HG02884 (cell line): ENCODE measurements around the gene CTDSP2.

Source experiments
- ATAC-seq: cut with Tn5 transposase; IDR thresholded peaks from one replicate; pipeline ENCODE4 v1.9.1; 2021; ENCODE audit warnings: mild to moderate bottlenecking, moderate library complexity; ENCODE audit not compliant: unreplicated experiment

The CTDSP2 gene

DNA sequence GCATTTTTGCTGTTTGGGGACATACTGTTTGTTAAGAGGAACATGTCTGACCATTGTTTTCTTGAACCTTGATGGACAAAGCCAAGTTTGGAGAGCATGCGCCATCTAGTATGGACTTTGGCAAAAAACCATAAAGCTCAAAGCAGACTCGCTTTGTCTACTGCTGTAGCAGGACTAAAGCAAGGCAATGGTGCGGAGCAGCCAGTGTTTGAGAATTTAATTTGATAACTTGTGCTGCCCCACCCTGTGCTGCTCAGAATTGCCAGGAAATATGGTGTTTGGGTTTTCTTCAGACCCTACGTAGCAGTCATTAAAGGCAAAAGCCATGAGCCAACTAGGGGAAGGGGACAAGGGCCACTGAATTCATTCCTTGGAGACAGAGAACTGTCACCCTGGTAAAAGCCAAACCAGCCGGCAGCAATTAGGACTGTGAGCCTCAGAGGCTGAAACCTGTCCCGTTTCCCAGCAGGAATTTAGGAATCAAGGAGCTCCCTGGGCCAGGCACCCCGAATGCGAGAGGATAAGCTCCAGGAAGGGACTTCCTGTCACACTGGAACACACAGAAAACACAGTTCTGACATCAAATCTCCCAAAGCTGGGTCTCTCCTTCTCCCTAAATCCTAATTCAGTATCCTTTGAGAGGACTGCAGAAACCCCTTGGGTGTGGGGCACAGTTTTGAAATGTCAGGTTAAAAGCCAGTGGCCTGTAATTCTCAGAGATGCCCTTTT lies 29.1 kb downstream of the CTDSP2 start:
- no peak for ATAC-seq

DNA sequence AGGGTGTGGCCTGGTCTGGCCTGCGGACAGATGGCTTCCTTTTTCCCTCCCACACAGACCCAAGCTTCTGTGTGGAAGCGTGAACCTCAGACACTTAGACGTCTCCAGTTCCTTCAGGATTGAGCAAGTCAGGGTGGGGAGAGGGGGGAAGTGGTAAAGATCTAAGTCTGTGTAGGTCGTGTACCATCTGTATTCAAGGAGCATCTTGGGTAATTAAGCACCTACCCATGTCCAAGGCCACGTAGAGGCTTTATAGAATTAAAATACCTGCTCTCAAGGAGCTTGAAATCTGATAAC lies 29.7 kb downstream of the CTDSP2 start:
- no peak for ATAC-seq

DNA sequence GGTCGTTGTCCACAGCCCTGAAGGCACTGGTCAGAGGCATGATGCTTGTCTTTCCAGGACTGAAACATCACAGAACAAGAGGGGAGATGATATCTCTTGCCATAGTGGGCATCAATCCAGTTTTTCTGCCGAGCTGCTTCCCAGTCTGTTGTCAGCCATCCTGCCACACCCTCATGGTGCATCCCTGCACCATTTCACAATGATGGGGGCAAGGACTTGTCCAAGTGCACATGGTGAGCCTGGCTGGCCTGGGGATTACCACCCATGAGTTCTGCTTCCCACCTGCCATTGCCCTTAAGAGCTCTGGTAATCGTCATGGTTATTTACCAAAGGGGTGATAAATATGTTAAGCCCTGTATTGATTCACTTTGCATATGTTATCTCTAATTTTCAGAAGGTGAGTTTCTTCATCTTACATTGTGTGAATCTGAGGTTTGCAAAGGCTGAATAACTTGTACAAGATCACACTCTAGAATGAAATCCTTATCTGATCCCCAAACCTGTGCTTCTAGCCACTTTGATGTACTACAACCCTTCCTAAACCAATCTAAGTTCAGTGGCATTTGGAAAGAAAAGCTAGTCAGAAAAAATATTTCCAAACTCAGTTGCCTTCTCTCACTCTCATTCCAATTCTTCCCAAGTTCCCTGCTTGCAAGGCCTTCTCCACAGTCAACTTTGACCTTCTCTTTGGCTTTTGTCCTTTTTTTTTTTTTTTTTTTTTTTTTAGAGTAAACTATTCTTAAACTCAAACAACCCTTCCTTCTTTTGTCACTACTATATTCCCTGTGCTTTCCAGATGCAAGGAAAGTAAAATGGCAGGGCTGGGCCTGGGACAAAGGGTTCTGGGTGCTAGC lies 30.3 kb downstream of the CTDSP2 start:
- ATAC-seq, result no peak

DNA sequence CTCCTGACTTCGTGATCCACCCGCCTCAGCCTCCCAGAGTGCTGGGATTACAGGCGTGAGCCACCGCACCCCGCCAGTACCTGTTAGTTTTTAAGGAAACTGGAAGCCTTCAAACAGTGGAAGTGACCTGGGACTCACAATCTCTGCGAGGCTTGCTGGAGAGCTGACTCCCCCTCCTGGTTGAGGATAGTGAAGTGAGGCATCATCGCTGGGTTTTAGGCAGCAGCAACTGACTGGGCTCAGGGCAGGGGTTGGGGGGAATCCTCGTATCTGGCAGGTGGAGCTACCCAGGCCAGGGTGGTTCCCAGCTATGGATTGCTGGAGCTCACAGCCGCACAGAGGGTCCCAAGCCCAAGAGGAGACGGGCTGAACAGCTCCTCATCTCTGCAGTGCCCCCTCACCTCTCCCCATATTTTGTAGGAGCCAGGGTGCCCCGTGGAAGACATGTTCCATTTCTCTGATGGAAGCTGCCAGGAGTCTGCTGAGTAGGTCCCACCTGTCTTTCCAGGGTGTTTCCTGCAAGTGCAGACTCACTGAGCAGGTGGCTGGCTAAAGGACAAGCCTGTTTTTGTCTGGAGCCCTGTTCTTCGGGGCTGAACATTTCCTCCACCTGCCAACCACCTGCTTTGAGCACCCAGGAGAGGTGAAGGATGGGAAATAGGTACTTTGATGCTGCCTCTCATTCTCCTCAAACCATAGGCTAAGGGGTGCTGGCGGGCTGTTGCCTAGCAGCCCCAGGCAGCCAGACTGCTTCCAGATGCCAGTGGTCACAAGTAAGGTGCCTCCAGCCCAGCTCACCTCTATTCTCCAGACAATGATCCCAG lies 31.1 kb downstream of the CTDSP2 start:
- ATAC-seq, result no peak

DNA sequence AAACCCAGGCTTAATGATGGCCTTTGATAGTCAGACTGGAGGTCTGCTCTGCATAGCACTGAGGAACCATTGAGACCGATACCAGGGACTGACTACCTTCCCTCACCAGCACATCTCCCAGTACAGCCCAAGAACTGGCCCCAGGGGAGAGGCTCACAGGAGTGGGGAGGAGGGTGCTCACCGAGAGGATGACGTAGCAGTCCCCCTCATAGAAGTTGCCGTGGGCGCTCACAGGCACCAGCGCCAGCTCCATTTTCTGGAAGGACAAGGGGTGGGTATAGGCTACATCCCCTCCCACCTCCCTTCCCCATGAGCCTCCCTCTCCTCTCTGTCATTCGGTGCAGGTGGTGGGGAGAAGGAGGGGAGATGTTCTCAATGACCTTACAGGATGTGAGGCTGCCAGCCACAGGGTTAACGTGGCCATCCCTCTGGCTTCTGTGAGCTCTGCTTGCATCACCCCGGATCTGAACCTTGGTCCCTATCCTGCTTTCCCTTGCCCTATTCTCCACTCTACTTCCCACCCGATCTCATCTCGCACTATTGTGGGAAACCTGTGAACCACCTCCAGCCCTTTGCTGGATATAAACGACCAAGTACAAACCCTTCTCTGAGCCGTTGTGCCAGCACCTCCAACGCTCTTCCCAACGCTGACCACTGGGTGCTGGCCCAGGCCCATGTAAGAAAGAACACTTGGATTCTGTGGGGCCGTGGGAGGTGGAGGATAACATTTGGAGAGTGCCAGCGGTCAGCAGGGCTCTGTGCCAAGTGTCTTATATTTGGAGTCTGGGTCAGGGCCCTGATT lies 32.4 kb downstream of the CTDSP2 start:
- ATAC-seq, result no peak

DNA sequence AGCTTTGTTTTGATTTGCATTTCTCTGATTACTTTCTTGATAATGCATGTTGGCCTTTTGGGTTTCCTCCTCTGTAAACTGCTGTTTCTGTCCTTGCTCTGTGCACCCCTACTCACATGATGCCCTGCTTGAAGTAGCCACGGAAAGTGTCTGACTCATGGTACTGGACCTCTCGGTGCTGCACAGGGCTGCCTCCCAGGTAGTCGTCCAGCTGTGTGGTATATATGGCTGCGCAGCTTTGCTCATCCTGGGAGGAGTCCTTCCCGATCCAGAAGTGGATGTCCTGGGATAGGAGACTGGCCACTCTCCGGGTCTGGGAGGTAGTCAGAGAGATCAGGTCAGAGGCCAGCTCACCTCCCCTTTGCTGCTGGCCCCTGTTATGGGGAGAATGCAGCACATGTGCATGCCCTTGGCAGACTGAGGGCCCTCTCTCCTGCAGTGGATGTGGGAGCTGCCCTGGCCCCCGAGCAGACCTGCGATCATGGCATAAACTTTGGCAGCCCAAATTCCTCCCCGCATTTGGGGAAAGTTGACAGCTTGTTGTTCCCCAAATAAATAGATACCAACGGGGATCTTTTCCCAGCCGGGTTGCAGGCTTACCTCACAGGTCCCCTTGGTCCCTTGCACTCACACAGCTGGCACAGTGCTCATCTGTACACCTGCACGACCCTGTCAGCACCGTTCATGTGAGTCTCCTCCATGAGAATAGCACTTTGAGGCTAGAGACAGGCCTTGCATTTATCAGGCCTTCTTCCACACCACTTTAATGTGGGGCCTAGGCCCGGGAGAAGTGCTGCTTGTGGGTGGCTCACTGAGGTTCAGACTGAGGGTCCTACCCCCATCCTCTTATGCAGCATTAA lies 33.2 kb downstream of the CTDSP2 start:
- ATAC-seq, result no peak

DNA sequence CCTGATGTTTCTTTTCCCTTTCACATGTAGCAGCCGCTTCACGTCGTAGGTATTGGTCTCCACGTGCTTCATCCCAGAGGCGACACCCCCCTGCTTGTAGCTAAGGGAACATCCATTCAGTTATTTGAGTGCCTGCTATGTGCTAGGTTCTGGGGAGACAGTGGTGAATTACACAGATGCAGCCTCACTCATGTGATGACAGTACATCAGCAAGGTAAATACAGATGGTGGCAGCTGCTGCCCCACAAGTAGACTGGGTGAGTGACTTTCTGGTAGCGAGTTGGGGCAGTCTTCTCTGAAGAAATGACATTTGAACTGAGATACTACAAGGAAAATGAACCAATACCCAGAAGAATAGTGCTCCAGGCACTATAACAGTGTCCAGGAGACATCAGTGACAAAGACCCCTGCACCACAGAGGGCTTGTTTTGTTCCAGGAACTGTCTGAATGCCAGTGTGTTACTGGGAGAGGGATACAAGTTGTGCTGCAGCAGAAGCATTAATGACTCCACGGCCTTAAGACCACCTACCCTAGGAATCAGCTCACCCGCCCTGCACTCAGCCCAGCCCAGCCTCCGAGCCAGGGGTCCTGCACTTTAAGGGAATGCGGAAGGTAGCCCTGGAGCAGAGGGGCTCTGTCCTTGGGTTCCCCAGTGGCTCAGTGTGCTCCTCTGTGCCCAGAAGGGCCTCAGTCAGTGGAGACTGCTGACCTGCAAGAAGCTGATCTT lies 35.3 kb downstream of the CTDSP2 start:
- no peak for ATAC-seq

DNA sequence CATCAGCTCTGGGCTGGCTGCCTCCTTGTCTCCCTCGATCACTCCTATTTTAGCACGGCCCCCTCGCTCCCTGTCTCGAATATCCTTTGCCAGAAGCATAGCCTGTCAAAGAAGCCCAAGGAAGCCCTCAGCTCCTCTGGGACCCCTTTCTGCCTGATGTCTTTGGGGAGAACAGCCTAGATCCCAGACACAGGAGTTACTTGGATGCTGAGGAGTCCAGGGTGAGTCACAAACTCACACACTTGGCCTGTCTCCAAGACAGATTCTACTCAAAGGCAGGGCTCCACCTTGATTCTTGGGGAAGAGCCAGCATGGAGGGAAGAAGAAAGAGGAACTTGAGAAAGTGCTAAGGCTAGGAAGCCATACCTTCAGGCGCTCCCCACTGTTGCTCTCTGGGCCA lies 36.1 kb downstream of the CTDSP2 start:
- ATAC-seq, result no peak

DNA sequence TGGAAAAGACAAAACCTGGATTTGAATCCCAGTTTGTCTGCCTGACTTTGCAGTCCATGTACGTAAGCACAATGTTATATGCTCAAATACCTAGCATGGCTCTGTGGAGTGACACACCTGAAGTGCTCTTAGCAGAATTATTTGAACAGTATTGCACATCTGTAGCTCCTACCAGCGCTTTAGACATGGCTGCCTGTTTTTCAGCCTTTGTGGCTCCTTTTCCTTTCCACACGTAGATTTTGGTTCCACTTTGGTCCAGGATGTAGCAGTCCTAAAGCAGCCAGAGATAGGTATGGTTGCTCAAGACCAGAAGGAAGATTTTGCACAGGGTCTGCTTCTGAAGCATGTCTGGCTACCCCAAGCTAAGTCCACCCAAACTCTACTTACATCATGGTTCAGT lies 37.1 kb downstream of the CTDSP2 start:
- no peak for ATAC-seq

DNA sequence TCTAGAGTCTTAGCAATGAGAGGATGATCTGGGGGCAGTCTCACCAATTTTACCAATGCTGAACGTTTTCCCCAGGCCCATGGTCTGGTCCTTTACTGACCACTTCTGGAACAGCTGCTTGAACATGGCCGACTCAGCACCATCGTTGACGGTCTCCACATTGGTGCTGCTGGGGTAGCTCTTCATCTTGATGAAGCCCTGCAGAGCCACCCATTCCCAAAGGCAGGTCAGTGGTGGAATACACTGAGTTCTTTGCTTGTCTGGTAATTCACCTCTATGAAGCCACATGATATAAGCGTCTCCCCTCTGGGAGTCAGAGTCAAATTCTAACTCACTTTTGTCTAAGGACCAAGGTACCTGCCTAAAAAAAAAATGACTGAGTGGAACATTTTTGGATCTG lies 38.2 kb downstream of the CTDSP2 start:
- no peak for ATAC-seq

DNA sequence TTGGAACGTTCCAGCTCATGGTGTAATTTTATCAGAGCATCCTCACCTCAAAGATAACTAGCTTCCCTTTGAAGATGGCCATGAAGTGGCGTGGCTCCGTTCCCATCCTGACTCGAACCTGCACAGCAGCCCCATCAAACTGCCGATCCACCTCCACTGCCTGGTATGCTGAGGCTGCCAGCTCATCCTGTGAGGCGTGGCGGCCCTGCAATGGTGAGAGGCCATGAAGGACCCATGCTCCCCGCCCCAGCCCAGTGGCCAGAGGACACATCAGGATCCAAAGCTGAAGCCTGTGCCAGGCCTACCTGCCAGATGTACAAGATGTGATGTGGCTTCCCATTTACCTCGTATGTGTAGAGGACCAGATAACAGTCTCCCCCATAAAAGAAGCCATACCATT lies 39.2 kb downstream of the CTDSP2 start:
- no peak for ATAC-seq

DNA sequence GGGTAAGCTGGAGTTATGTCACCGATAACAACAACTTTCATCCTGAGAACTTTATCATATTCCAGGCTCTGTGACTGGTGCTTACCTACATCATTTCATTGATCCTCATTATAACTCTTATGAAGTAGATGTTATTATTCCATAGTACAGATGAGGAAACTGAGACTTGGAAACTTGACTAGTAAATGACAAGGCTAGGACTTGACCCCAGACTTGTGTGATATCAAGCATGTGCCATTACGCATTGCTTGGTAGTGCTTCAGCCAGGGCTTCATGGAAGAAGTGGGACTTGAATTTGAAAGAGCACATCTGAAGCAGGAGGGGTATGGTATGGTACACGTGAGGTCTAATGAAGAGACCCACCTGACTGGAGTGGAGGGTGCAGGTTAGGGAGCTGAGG lies 39.9 kb downstream of the CTDSP2 start:
- no peak for ATAC-seq

DNA sequence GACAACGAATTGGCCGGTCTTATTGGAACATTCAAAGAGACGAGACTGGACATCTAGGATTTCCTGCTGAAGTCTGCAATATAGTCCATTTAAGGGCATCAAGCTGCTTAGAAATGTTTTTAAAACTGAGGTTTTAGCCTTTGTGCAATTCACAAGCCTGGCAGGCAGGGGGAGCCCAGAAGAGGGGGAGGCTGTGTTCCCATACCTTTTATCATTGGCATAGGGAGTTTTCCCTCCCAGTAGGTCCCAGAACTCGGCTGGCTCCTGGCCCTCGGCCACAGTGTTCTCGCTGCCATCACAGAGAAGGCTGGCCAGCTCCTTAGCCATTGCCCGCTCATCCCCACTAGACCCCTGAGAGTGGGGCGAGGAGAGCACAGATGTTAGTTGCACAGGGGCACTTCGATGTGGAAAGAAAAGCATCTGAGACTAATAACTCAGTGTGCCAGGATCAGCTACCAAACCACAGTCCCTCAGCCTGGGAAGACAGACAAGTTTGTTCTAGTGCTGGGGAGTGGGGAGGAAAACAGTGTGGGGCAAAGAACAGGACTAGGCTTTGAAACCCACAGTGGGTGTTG lies 43.1 kb downstream of the CTDSP2 start:
- ATAC-seq, result no peak

DNA sequence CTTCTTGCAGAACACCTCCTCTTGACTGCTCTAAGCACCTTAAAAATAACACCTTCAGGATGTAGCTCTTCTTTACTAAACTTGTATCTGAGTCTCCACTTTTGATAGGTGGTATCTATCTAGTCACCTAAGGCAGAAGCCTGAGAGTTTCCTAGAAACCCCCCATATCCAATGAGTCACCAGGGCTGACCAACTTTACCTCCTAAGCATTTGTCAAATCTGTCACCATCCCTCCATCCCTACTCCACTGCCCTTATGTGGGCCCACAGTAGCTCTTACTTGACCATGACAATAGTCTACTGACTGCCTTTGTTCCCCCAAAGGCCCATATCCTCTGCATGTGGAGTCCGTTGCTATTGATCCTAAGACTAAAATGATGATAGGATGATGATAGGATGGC lies 43.9 kb downstream of the CTDSP2 start:
- no peak for ATAC-seq

DNA sequence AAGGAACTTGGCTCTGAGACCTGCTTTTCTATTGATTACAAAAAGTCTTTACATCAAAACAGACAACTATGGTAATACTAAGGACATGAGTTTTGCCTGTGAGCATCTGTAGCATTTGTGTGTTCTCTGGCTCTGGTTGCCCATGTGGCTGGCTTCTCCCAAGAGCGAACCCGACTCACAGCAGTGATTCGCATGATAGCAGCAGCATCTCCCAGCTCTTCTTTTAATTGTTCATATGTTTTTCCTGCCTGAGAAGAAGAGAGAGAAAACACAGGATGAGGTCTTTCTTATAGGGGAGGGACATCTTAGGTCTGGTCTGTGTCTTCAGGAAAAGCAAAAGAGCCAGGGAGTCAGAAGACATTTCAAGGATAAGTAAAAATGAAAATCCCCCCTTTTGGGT lies 45.6 kb downstream of the CTDSP2 start:
- no peak for ATAC-seq

DNA sequence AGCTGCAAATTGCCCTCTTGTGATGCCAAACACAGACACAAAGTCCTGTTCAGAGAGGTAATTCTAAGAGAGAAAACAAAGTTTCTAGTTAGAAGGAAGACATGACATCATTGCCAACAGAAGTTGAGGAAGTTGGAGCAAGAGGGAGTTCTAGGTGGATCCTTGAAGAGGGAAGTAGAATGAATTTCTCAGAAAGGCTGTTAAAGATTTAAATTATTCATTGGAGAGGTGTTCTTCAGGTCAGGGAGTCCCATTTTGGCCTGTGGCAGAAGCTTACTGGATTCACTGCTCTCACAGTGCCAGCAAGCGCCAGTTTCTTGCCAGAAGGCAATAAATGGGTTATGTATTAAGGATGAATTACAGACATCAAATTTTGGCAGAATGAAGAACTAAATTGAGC lies 48.6 kb downstream of the CTDSP2 start:
- ATAC-seq, result no peak

DNA sequence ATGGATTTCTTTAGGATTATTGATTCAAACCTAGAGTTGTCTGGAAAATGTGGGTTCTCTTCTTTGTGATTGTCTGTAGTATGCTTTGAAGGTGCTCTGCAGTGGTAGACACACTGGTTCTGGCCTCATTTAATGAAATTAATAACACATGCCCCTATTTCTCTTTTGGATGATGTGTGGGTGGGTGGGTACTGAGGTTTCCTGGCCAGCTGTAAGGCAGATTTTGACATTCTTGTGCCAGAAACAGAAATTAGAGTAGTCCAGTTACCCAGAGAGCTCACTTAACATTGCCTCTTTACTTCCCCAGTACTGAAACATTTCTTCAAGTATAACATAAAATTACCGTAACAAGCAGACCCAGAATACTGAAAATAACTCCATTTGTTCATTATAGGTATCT lies 49.5 kb downstream of the CTDSP2 start:
- ATAC-seq, result no peak

DNA sequence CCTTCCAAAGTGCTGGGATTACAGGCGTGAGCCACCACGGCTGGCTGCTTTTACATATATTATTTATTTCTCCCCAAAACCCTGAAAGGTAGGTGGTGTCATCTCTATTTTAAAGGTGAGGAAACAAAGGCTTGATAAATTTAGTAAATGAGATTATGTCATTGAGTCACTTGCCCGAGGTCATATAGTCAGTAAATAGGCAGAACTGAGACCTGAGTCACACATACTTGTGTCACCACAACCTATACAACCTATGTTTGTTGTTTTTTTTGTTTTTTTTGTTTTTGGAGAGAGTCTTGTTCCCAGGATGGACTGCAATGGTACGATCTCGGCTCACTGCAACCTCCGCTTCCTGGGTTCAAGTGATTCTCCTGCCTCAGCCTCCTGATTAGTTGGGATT lies 51.2 kb downstream of the CTDSP2 start:
- ATAC-seq, result no peak

DNA sequence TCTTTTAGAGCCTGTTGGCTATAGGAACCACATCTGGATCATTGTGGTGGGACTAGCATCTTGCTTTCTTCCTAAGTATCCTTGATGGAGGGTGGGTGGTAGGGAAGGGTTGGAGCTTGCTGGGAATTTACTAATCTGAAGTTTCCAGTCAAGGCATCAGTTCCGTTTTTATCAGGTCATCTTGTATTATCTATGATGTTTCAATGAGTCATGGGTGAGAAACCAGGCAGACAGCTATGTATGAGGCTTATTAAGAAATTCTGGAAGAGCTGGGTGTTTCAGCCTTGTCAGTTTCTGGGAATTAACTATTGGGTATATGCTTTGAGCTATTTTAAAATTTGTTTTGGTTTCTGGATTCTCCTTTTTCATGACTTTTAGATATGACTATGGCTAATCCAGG lies 52.6 kb downstream of the CTDSP2 start:
- ATAC-seq, result no peak
